H1 (cell line): ENCODE data around the gene ERCC6.

Source experiments
- BRCA1 ChIP-seq: IDR thresholded peaks from 2 replicates; pipeline ENCODE4 v1.6.1; 2012; ENCODE audit warnings: low read depth, low read length, improper control_type of control experiment
- CEBPB ChIP-seq: IDR thresholded peaks from 2 replicates; pipeline ENCODE4 v1.6.1; 2012; ENCODE audit warnings: low read depth, low read length
- CHD2 ChIP-seq: IDR thresholded peaks from 2 replicates; pipeline ENCODE4 v1.6.1; 2012; ENCODE audit warnings: low read length, improper control_type of control experiment
- CHD7 ChIP-seq: fragments of 300-600 bp; sonication (generic); IDR thresholded peaks from 2 replicates; pipeline ENCODE4 v1.7.1; 2012; ENCODE audit warnings: low read length, moderate library complexity, mild to moderate bottlenecking, inconsistent platforms; ENCODE audit not compliant: insufficient replicate concordance
- CREB1 ChIP-seq: IDR thresholded peaks from 2 replicates; pipeline ENCODE4 v1.6.1; 2012; ENCODE audit warnings: inconsistent platforms
- CTCF ChIP-seq, 3 experiments: IDR thresholded peaks; 1 replicate in 2 of 3; 2 replicates in 1 of 3; pipeline versions ENCODE4 v1.5.1 to v1.6.1; 2011; ENCODE audit warnings: low read length in 3 of 3, mild to moderate bottlenecking in 3 of 3, inconsistent platforms in 2 of 3, low read depth in 1 of 3, moderate library complexity in 1 of 3; ENCODE audit not compliant: insufficient read depth in 1 of 3; ENCODE audit errors: control extremely low read depth in 1 of 3
- EP300 ChIP-seq, 2 experiments: IDR thresholded peaks; 1 replicate in 1 of 2; 2 replicates in 1 of 2; pipeline ENCODE4 v1.6.1; 2011 to 2012; ENCODE audit warnings: low read depth in 2 of 2, low read length in 2 of 2, mild to moderate bottlenecking in 2 of 2, borderline replicate concordance in 1 of 2, inconsistent platforms in 1 of 2, moderate library complexity in 1 of 2
- EZH2 ChIP-seq: fragments of 200-600 bp; sonication (generic); IDR thresholded peaks from 2 replicates; pipeline ENCODE4 v1.7.1; 2012; ENCODE audit warnings: low read depth, mild to moderate bottlenecking, moderate library complexity, low read length, inconsistent platforms; ENCODE audit not compliant: severe bottlenecking
- KDM4A ChIP-seq: IDR thresholded peaks from one replicate; pipeline ENCODE4 v1.7.1; 2012; ENCODE audit warnings: low read depth, mild to moderate bottlenecking, moderate library complexity, low read length, inconsistent platforms; ENCODE audit not compliant: severe bottlenecking
- NANOG ChIP-seq: IDR thresholded peaks from 2 replicates; pipeline ENCODE4 v1.6.1; 2011; ENCODE audit warnings: low read length, low read depth, mild to moderate bottlenecking, inconsistent platforms; ENCODE audit not compliant: insufficient read depth, poor library complexity, severe bottlenecking
- POLR2AphosphoS5 ChIP-seq: IDR thresholded peaks from 2 replicates; pipeline ENCODE4 v1.6.1; 2011; ENCODE audit warnings: low read depth, low read length
- SP1 ChIP-seq: IDR thresholded peaks from 2 replicates; pipeline ENCODE4 v1.6.1; 2011; ENCODE audit warnings: low read depth, low read length
- USF2 ChIP-seq: IDR thresholded peaks from 2 replicates; pipeline ENCODE4 v1.6.1; 2011; ENCODE audit warnings: low read length, improper control_type of control experiment

GRCh38 chr10:49505589-49505988 lies 33.3 kb downstream of the ERCC6 start:
- TF ChIP-seq USF2 (no peak), CTCF (IDR thresholded peaks at IDR 0.05; ENCODE audit: control extremely low read depth in 1 of 3, insufficient read depth in 1 of 3, low read depth in 1 of 3, low read length in 3 of 3) (no peak), POLR2AphosphoS5 (no peak), BRCA1 (no peak), CREB1 (no peak), KDM4A (no peak), EZH2 (no peak), SP1 (no peak), NANOG (no peak), EP300 (IDR thresholded peaks at IDR 0.05; ENCODE audit: borderline replicate concordance in 1 of 2, low read depth in 2 of 2, low read length in 2 of 2) (no peak), CHD2 (no peak), CHD7 (no peak), CEBPB (no peak)
